GM21390 (cell line): ENCODE results near the gene GNAI3.

Experiments used
- ATAC-seq: cut with Tn5 transposase; IDR thresholded peaks from one replicate; pipeline ENCODE4 v1.9.1; 2021; ENCODE audit not compliant: unreplicated experiment

GNAI3 gene

DNA sequence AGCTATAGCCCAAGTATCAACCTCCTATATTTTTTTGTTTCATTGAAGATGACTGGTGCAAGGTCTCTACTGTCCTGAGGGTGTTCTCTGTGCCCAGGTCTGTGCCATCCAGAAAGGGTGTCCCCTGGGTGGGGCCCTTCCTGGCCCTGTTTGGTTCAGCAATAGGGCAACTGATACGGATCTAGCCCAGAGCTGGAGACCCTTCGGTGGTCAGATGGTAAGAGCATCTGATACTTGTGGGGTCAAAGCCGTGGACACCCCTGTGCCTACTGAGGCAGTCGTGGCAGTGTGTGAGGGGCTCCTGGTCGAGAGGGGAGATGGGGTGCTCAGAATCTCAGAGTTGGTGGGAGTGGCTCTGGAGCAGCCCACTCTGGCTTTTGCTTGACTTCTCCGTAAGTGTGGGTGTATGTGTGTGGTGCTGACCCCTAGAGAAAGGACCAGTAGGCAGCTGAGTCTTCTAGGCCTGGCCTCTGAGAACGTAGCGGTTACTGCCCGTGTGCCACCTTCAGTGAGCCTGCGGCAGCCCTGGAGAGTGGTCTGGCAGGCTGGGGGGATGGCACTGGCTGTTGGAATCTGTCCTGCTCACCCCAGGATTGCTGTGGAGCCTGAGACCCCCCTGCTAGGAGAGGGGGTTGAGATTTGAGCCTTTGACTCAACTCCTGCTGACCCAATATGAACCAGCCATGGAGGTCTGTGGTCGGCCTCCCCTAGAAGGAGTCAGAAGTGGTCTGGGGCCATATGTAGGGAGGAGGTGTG is 73.9 kb downstream of the GNAI3 start:
- no peak for ATAC-seq

DNA sequence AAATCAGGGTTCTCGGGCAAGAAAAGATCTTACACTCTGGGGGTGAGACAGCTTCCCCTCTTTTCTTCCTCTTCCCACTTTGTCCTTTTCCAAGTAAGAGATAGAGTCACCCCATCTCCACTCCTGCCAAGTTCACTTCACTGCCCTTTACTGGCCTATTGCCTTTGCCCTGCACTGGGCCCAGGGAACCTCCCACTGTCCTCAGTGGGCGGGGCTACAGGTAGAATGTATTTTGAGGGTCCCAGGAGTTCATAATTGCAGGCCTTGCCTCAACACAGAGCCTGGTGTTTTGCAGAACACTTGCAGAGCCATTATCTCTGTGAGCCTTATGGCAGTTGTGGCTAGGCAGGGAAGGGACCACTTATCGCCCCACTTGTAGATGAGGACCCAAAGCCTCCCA is 74.5 kb downstream of the GNAI3 start:
- no peak for ATAC-seq

DNA sequence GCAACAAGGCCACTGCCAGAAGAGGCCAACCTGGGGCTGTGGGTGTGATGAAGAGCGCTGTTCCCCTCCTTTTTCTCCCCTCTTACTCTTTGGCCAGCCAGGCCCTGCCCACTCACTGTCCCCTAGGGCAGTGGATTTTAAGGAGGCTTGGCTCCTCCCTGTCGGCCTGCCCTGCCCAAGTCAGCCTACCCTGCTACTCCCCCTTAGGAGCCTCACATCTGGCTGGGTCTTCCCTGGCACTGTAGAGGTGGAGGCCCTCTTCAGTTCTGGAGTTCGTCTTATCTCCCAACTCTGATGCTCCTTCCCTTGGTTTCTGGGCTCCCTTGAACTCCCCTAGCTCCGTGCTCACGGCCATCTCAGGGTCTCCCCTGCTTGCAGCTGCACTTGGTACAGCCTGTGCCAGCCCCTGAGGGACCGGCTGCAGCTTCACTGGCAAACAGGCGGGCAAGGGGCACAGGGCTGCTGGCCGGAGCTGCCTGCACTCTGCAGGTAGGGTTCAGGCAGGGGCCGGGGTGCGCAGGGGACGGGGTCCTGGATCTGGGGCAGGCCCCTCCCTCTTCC is 75.3 kb downstream of the GNAI3 start:
- no peak for ATAC-seq

DNA sequence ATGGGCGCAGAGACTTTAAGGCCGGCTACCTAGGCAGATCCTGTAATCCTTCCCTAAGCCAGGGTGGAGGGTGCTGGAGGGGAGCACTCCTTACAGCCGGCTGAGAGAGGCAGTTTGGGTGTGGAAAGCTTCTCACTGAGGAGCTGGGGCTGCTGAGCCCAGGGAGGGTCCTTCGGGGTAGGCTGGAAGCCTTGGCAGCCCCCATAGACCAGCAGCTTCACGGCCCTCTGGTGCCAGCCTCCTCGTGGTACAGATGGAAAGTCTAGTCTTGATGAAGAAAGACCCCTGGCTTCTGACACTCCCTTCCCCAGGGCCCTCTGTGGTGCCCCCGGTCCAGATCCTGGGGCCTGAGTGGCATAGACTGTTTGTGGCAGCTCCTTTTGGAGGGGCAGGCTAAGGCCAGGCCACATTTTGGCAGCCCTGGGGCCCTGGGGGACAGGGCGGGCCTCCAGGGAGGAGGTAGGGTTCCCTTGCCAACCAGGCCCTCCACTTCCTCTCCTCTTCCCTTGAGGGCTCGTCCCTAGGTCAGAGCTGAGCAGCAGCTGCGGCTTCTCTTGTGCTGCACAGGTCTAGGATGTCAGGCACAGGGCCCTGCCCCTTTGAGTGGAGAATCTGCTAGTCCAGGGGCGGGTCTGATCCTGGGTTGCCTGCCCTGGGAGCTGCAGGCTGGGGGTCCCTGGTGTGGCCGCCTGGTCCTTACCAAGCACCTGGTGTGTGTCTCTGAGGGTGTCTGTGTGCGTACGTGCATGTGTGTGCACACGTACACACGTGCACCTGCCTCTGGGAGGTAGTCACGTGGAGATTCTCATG is 76.0 kb downstream of the GNAI3 start:
- ATAC-seq, result no peak

DNA sequence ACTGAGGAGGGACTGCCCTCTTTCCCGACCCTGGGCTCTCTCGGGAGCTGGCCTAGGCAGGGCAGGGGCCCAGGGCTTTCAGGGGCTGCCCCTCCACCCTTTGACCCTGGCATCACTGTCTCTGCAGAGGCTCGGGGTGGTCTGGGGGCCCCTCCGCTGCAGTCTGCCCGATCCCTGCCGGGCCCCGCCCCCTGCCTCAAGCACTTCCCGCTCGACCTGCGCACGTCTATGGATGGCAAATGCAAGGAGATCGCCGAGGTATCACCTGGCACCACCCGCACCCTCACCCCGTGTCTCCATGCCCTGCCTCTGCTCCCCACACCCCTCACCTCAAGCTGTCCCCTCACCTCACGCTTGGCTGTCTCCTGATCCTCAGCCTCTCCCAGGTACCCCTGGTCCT is 76.8 kb downstream of the GNAI3 start:
- no peak for ATAC-seq

DNA sequence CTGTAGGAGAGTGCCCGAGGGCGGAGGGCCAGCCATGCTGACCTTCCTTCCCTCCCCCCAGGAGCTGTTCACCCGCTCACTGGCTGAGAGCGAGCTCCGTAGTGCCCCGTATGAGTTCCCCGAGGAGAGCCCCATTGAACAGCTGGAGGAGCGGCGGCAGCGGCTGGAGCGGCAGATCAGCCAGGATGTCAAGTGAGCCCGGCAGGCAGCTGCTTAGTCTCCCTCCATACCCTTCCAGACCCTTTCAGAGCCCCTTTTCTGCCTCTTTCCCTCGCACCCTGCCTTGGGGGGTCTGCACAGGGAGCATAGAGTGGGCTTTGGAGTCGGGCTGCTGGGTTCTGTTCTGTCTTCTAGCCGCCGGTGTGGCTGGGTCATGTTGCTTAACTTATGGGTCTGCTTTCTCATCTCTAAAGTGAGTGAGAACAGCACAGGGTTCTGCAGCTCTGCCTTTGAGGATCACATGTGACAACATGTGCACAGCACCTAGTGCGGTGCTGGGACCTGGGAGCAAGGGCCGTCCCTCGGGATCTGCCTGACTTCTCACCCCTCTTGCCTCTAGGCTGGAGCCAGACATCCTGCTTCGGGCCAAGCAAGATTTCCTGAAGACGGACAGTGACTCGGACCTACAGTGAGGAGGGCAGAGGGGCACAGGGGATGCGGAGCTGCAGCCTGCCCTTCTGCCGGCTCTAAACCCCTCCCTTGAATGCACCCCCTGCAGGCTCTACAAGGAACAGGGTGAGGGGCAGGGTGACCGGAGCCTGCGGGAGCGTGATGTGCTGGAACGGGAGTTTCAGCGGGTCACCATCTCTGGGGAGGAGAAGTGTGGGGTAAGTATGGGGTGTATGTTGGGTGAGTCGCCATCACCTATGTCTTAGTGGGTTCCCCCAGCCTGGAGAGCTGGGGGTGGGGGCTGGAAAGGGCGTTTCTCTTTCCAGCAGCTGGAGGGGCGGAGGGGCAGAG is 77.5 kb downstream of the GNAI3 start:
- ATAC-seq, result no peak

GRCh38 chr1:109626682-109627408 is 78.4 kb downstream of the GNAI3 start:
- no peak for ATAC-seq

GRCh38 chr1:109627692-109628399 is 79.4 kb downstream of the GNAI3 start:
- no peak for ATAC-seq

- no peak for ATAC-seq
These were observed 80.3 kb downstream of the GNAI3 start for GRCh38 chr1:109628540-109629321.

DNA sequence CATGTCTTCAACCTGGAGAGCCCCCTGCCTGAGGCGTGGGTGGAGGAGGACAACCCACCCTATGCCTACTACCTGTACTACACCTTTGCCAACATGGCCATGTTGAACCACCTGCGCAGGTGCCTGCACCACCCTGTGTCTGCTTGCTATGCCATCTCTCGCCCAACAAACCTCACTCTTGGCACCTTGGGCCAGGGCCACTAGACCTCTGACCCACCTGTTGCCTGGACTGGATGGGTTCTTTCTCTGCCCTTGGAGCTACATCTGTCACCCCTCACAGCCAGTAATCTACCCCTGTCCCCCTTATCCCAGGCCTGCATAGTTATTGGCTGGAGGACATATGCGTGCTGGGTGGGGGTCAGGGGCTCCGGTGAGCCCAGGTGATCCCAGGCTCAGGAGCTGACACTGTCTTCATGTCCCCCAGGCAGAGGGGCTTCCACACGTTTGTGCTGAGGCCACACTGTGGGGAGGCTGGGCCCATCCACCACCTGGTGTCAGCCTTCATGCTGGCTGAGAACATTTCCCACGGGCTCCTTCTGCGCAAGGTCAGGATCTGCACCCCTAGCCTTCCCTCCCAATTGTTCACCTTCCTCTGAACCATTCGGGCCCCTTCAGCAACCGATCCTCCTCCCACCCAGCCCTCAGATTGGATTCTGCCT is 81.1 kb downstream of the GNAI3 start:
- ATAC-seq, result no peak

- no peak for ATAC-seq
These were observed 81.9 kb downstream of the GNAI3 start for GRCh38 chr1:109630081-109630897.

DNA sequence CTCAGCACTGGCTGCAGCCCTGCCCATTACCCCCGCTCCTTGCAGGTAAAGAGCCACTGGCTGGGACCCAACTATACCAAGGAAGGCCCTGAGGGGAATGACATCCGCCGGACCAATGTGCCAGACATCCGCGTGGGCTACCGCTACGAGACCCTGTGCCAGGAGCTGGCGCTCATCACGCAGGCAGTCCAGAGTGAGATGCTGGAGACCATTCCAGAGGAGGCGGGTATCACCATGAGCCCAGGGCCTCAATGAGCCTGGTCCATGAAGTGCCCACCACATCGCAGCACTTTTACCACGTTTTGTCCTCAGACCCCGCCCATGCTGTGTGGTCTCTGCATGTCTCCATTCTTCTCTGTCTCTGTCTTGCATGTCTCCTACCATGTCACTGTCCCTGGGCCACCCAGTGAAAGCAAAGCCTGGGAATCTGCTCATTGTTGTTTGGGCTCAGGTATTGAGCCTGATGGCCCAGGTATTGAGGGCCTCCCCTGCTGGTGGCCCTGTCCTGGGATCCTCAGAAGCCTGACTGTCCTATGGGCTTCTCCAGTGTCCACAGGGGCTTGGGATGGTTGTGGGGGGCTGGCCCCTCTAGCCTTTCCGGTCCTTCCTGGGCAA is 82.6 kb downstream of the GNAI3 start:
- ATAC-seq, result no peak

- no peak for ATAC-seq
These were observed 83.4 kb downstream of the GNAI3 start for GRCh38 chr1:109631513-109632505.

- no peak for ATAC-seq
These were observed 84.4 kb downstream of the GNAI3 start for GRCh38 chr1:109632671-109633346.

DNA sequence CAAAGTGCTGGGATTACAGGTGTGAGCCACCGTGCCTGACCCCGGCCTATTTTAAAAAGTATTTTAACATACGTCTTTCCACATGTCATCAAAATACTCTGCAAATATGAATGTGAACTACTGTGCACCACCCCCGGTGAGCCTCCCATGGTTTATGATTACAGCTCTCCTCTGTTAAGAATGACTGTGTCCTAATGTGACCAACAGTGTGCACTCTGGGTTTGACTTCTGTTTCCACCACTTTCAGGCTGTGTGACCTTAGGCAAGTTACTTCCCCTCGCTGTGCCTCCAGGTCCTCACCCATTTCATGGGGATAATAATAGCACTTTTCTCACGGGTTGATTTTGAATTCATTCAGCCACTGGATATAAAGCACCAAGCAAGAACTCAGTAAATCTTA is 85.9 kb downstream of the GNAI3 start:
- ATAC-seq, result no peak
